ENCODE results near the gene MMADHC.

DNA sequence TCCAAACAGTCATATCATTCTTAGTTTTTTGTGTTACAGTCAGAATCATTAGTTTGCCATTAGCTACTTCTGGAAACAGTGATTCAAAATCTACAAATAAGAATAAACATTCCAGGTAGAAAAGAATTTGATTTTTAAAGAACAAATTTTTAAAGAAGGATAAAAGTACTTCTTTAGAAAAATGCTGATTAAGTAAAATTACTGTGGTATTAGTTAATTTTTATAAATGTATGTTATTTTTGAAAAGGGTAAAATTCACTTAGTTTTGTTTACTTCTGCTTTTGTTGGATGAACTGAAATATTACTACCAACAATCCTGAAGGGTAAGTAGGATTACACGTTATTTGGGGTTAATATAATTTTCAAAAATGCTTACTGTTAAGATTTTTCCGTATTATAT, 11.8 kb downstream of the MMADHC start:
- TF ChIP-seq, protein P1, sequence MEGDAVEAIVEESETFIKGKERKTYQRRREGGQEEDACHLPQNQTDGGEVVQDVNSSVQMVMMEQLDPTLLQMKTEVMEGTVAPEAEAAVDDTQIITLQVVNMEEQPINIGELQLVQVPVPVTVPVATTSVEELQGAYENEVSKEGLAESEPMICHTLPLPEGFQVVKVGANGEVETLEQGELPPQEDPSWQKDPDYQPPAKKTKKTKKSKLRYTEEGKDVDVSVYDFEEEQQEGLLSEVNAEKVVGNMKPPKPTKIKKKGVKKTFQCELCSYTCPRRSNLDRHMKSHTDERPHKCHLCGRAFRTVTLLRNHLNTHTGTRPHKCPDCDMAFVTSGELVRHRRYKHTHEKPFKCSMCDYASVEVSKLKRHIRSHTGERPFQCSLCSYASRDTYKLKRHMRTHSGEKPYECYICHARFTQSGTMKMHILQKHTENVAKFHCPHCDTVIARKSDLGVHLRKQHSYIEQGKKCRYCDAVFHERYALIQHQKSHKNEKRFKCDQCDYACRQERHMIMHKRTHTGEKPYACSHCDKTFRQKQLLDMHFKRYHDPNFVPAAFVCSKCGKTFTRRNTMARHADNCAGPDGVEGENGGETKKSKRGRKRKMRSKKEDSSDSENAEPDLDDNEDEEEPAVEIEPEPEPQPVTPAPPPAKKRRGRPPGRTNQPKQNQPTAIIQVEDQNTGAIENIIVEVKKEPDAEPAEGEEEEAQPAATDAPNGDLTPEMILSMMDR (IDR thresholded peaks at IDR 0.05; ENCODE audit: insufficient read depth, low read depth, low read length) = no peak
- no peak for TF ChIP-seq EZH2 (IDR thresholded peaks at IDR 0.05; ENCODE audit: insufficient read depth, low read length)

Measured in astrocyte (in vitro differentiated cells and primary cell).